ENCODE measurements around the gene DYNC1H1.

DYNC1H1 gene

GRCh38 chr14:102096569-102097188 is 132.3 kb downstream of the DYNC1H1 start (continued):
- TF ChIP-seq ZBTB48 (tag by site-specific recombination; IDR thresholded peaks at IDR 0.05) (no peak), REST (tag by site-specific recombination; IDR thresholded peaks at IDR 0.05) (peak; percentile 46; the same call in 1 of the 2 replicates), ZNF362 (tag by site-specific recombination; IDR thresholded peaks at IDR 0.05) (peak; percentile 87), ZSCAN30 (tag by site-specific recombination; IDR thresholded peaks at IDR 0.05) (peak; percentile 55; the same call in 1 of the 2 replicates), TCF7L2 (IDR thresholded peaks at IDR 0.05; ENCODE audit: borderline replicate concordance, low read depth, low read length) (peak; percentile 52; the same call in 1 of the 2 replicates), ZEB2 (tag by site-specific recombination; IDR thresholded peaks at IDR 0.05) (0 out of 2 replicates have a peak, but pooled peaks have one; percentile 34)

- TF ChIP-seq ZNF354C (tag by site-specific recombination; IDR thresholded peaks at IDR 0.05; ENCODE audit: borderline replicate concordance, low read depth), result no peak
- no peak for TF ChIP-seq ZNF704 (tag by site-specific recombination; IDR thresholded peaks at IDR 0.05)
- no peak for TF ChIP-seq TSHZ1 (tag by site-specific recombination; IDR thresholded peaks at IDR 0.05; ENCODE audit: borderline replicate concordance)
- TF ChIP-seq ZNF660 (tag by site-specific recombination; IDR thresholded peaks at IDR 0.05), result no peak
- TF ChIP-seq ZNF184 (tag by site-specific recombination; IDR thresholded peaks at IDR 0.05), result no peak
- no peak for TF ChIP-seq ZNF488 (tag by site-specific recombination; IDR thresholded peaks at IDR 0.05)
- no peaks in the 10 kb centered on the region for H3K9me3 ChIP-seq (ENCODE audit: control insufficient read depth, insufficient read depth, low read depth, low read length)
- no peak overlapping the region for H3K4me3 ChIP-seq (ENCODE audit: low read depth, low read length)
- CTCF ChIA-PET, result interaction anchor here (0.7 to 3.5 kb wide), 13 partner anchors 8 to 391 kb away, joined by 3 to 29 read pairs (median 6); no protein-coding TSS in a partner anchor
- POLR2A ChIA-PET, result no interaction called here
- no peaks in the 10 kb centered on the region for H3K4me1 ChIP-seq (ENCODE audit: control insufficient read depth, insufficient read depth, low read length)
- no peak overlapping the region for H3K27ac ChIP-seq (ENCODE audit: extremely low read depth, low read depth, low read length)
- H3K36me3 ChIP-seq (ENCODE audit: control insufficient read depth in 2 of 2, insufficient read depth in 1 of 2, low read length in 2 of 2), result no peaks in the 10 kb centered on the region; a peak in 1 of 3 replicates
These were observed 133.2 kb downstream of the DYNC1H1 start for GRCh38 chr14:102097441-102098135.
